Keratinocyte (primary cell): ENCODE data around the gene DIAPH1. TPM values are rescaled to one million over a fixed set of nuclear protein-coding genes. Genes with fewer than 3 reads are reported as not detected.

ENCODE experiments used
- DNase-seq: peaks from one replicate; pipeline ENCODE4 v3.0.0-alpha.2; 2011; ENCODE audit warnings: low read depth, missing footprints, low spot score
- FAIRE-seq: peaks from 2 replicates; lab custom pipeline; 2011; peaks lifted over from hg19 to GRCh38; lab: Jason Lieb, UNC
- H2AFZ ChIP-seq: 2 replicates; pipeline ENCODE4 v1.6.0; 2012; ENCODE audit warnings: low read length, control low read depth, inconsistent platforms; ENCODE audit not compliant: control insufficient read depth
- H3K27ac ChIP-seq: 2 replicates; pipeline ENCODE4 v1.5.1; 2011; ENCODE audit warnings: low read length; ENCODE audit not compliant: control insufficient read depth, insufficient read depth
- H3K27me3 ChIP-seq: 3 replicates; pipeline ENCODE4 v1.6.0; 2011; ENCODE audit warnings: low read length; ENCODE audit not compliant: control insufficient read depth, insufficient read depth; ENCODE audit errors: extremely low read depth
- H3K36me3 ChIP-seq, 2 experiments: 2 replicates in 1 of 2; 3 replicates in 1 of 2; pipeline ENCODE4 v1.5.1; 2011; ENCODE audit warnings: low read length in 2 of 2, mild to moderate bottlenecking in 1 of 2; ENCODE audit not compliant: control insufficient read depth in 2 of 2, insufficient read depth in 2 of 2; ENCODE audit errors: extremely low read depth in 1 of 2
- H3K4me1 ChIP-seq: 3 replicates; pipeline ENCODE4 v1.5.1; 2011; ENCODE audit warnings: low read length; ENCODE audit not compliant: control insufficient read depth, insufficient read depth; ENCODE audit errors: extremely low read depth
- H3K4me2 ChIP-seq: 3 replicates; pipeline ENCODE4 v1.6.0; 2011; ENCODE audit warnings: low read depth, low read length; ENCODE audit not compliant: control insufficient read depth, insufficient read depth; ENCODE audit errors: extremely low read depth
- H3K4me3 ChIP-seq, 3 experiments: fragments of 200-600 bp in 1 of 3; sonication (generic) in 1 of 3; 2 replicates in 2 of 3; 3 replicates in 1 of 3; pipeline ENCODE4 v1.5.1; 2011 to 2016; ENCODE audit warnings: low read length in 3 of 3, mild to moderate bottlenecking in 3 of 3, control low read depth in 2 of 3, inconsistent platforms in 1 of 3, low read depth in 1 of 3, mixed read lengths in 1 of 3, mixed run types in 1 of 3, moderate library complexity in 1 of 3; ENCODE audit not compliant: control insufficient read depth in 2 of 3, insufficient read depth in 2 of 3; ENCODE audit errors: extremely low read depth in 1 of 3
- H3K79me2 ChIP-seq: 2 replicates; pipeline ENCODE4 v1.6.0; 2012; ENCODE audit warnings: low read length; ENCODE audit not compliant: control insufficient read depth, insufficient read depth
- H3K9ac ChIP-seq: 3 replicates; pipeline ENCODE4 v1.6.0; 2011; ENCODE audit warnings: low read length; ENCODE audit not compliant: control insufficient read depth, insufficient read depth; ENCODE audit errors: extremely low read depth
- H3K9me1 ChIP-seq: 3 replicates; pipeline ENCODE4 v1.6.0; 2011; ENCODE audit warnings: low read length; ENCODE audit not compliant: control insufficient read depth, insufficient read depth; ENCODE audit errors: extremely low read depth
- H3K9me3 ChIP-seq: 2 replicates; pipeline ENCODE4 v1.5.1; 2012; ENCODE audit warnings: low read depth, low read length; ENCODE audit not compliant: control insufficient read depth
- H4K20me1 ChIP-seq: 3 replicates; pipeline ENCODE4 v1.6.0; 2011; ENCODE audit warnings: low read length; ENCODE audit not compliant: control insufficient read depth, insufficient read depth; ENCODE audit errors: extremely low read depth
- CTCF ChIP-seq, 3 experiments: IDR thresholded peaks in 1 of 3; conservative IDR thresholded peaks in 1 of 3; optimal IDR thresholded peaks in 1 of 3; 2 replicates in 2 of 3; 3 replicates in 1 of 3; pipeline versions ENCODE3 to v1.5.1; 2011; ENCODE audit warnings: low read length in 3 of 3, mild to moderate bottlenecking in 3 of 3, moderate library complexity in 2 of 3, control low read depth in 1 of 3, inconsistent platforms in 1 of 3; ENCODE audit not compliant: insufficient read depth in 2 of 3; ENCODE audit errors: extremely low read depth in 1 of 3
- EZH2 ChIP-seq: IDR thresholded peaks from one replicate; pipeline ENCODE4 v1.6.1; 2012; ENCODE audit warnings: inconsistent platforms, mild to moderate bottlenecking, low read length, moderate library complexity
- dilution Hi-C: fragments of 300-500 bp; cut with MboI; formaldehyde crosslinking; loops from one replicate; pipeline ENCODE4 v1.7.0; 2020; ENCODE audit warnings: low sequenced_read_pairs; ENCODE audit not compliant: extremely low pct_ligation_motif_present
- polyA plus RNA-seq, 5 experiments: library from polyadenylated mRNA; depleted of rRNA in 3 of 5; stranded (reverse) in 3 of 5; stranded (forward) in 1 of 5; unstranded in 1 of 5; fragments of >200 nt; gene quantifications; 1 replicate in 1 of 5; 2 replicates in 3 of 5; 3 replicates in 1 of 5; pipeline versions ENCODE4 v1.2.1 to v1.2.3, GENCODE V29; 2011 to 2012; ENCODE audit warnings: missing spikeins in 2 of 5, low read depth in 1 of 5, low replicate concordance in 1 of 5

DIAPH1 gene
- polyA plus RNA-seq, 1 donor (not counting 4 experiments of a cell fraction or from before 2014, with no cell fraction given), result 72.0 TPM

DNA sequence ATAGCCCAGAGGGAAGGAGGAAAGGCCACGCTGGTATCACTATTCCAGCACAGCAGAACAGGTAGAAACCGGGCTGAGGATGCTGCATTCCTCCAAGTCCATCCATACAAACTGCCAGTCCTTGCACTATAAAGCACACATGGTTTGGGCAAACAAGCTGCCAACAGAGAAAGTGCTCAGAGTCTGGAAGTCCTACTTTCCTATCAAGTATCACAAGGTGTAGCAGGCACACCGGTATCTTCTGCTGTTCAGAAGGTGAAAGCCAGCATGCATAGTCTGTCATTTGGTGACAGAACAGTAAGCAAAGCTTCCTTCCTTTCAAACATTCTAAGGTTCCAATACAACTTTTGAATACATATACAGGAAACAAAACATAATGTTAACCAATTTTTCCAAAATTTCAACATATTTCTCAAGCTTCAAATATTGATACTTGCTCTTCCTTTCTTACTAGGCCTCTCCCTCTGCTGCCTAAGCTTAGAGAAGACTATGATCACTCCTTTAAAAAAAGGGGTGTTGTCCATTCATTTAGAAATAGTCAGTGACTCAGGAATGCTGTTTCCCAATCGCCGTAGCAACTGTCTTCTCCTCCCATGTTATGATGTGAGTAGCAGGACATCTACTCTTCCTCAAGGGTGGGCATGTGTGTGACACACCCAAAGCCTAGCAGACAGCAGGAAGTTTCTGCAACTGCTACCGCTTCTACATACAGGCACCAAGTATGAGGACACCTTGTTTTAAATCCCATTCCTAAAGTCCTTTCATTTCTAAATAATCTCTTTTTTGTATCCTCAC lies 14.7 kb downstream of the DIAPH1 start:
- Histone ChIP-seq H4K20me1 (peaks cover 5% of the 10 kb centered on the region), H3K79me2 (peaks cover 90% of the 10 kb centered on the region), H3K27ac (peak overlapping the region; percentile 89), H3K27me3 (no peaks in the 10 kb centered on the region), H3K4me2 (peak overlapping the region; percentile 60), H2AFZ (no peak overlapping the region), H3K9ac (peak overlapping the region; percentile 65), H3K4me3 (peak overlapping the region in 1 of 3 experiments; percentile 47), H3K36me3 (peaks cover 0 to 2% of the 10 kb centered on the region in 2 experiments), H3K9me3 (no peaks in the 10 kb centered on the region), H3K9me1 (no peaks in the 10 kb centered on the region), H3K4me1 (peaks cover 18% of the 10 kb centered on the region)
- TF ChIP-seq EZH2, result no peak
- TF ChIP-seq CTCF (optimal IDR thresholded peaks at IDR 0.05 in 1 of 3, IDR thresholded peaks at IDR 0.05 in 1 of 3, conservative IDR thresholded peaks at IDR 0.05 in 1 of 3; ENCODE audit: extremely low read depth in 1 of 3, insufficient read depth in 2 of 3, low read length in 3 of 3), result no peak
- dilution Hi-C loops, result no loop called here
- DNase-seq (peak; percentile 77), FAIRE-seq (peak; percentile 94)

DNA sequence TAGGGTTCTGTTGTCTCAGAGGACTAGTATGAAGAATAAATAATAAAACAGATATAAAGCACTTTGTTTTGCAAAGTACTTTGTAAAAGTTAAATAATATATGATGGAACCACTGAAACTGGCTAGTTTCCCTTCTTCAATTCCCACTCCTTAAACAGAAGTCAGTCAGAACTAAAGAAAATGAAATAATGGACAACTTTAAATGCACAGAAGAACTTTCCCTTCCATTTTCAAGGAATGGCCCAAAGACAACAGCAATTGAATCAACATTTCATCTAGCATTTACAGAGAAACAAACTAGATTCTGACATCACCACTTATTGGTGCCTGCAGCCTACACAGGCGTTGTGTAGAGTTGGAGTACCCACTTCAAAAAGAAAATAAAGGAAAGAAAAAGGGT lies 16.2 kb downstream of the DIAPH1 start:
- H2AFZ ChIP-seq, result no peak overlapping the region
- H3K9me3 ChIP-seq, result no peaks in the 10 kb centered on the region
- H3K79me2 ChIP-seq, result peaks cover 90% of the 10 kb centered on the region
- H3K4me1 ChIP-seq, result peaks cover 19% of the 10 kb centered on the region
- peaks cover 2 to 4% of the 10 kb centered on the region in 2 experiments for H3K36me3 ChIP-seq
- TF ChIP-seq EZH2 (no peak), CTCF (optimal IDR thresholded peaks at IDR 0.05 in 1 of 3, IDR thresholded peaks at IDR 0.05 in 1 of 3, conservative IDR thresholded peaks at IDR 0.05 in 1 of 3; ENCODE audit: extremely low read depth in 1 of 3, insufficient read depth in 2 of 3, low read length in 3 of 3) (no peak)
- DNase-seq, result no peak
- no peak overlapping the region for H3K4me2 ChIP-seq
- no peak for FAIRE-seq
- H3K27ac ChIP-seq, result no peak overlapping the region
- no peak overlapping the region for H3K9ac ChIP-seq
- peaks cover 5% of the 10 kb centered on the region for H4K20me1 ChIP-seq
- H3K4me3 ChIP-seq, result no peak overlapping the region
- H3K27me3 ChIP-seq, result no peaks in the 10 kb centered on the region
- no peaks in the 10 kb centered on the region for H3K9me1 ChIP-seq
- dilution Hi-C loops, result no loop called here
